Measurements from ENCODE around the gene XPC.

The XPC gene

DNA sequence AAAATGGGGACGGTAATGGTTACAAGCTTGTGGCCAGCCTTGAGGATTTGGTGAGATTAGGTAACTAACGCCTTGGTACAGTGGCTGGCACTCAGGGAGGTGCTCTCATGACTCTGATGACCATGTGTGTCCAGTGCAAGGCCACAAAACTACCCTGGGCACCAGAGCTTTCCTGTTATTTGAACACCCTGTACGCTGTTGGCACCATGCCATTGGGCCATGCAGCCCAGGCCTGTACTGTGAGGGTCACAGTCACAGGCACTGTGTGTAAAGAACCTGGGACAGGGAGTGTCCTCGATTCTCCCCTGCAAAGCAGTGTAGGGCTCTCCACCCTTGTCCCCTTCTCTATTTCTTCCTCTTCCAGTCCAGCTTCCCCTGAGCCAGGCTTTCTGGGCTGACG, 47.3 kb downstream of the XPC start:
- Histone ChIP-seq H3K9me3 (ENCODE audit: insufficient read depth, low read length) (no peaks in the 10 kb centered on the region), H3K9me2 (replicated peaks; ENCODE audit: insufficient read depth, low read length) (no peaks in the 10 kb centered on the region), H3K9ac (ENCODE audit: low read length) (no peak overlapping the region), H3K4me2 (ENCODE audit: low read depth, low read length, poor library complexity, severe bottlenecking) (no peak overlapping the region), H4K20me1 (ENCODE audit: low read depth, low read length) (no peaks in the 10 kb centered on the region), H2AFZ (ENCODE audit: low read depth, low read length, severe bottlenecking) (no peak overlapping the region), H3K27ac (ENCODE audit: low read depth, low read length) (no peak overlapping the region), H3K27me3 (ENCODE audit: low read length) (no peaks in the 10 kb centered on the region), H3K79me2 (ENCODE audit: insufficient read depth, low read length) (peaks cover 14% of the 10 kb centered on the region; the same call in 1 of the 2 replicates), H3K4me3 (ENCODE audit: insufficient read depth, low read length, poor library complexity, severe bottlenecking) (no peak overlapping the region), H3F3A (ENCODE audit: insufficient read depth) (no peaks in the 10 kb centered on the region), H3K36me3 (ENCODE audit: low read length) (no peaks in the 10 kb centered on the region)
- TF ChIP-seq CTCF (IDR thresholded peaks at IDR 0.05; ENCODE audit: insufficient read depth, low read length, poor library complexity, severe bottlenecking) (no peak), EZH2phosphoT487 (conservative IDR thresholded peaks at IDR 0.05; ENCODE audit: low read length) (no peak)

DNA sequence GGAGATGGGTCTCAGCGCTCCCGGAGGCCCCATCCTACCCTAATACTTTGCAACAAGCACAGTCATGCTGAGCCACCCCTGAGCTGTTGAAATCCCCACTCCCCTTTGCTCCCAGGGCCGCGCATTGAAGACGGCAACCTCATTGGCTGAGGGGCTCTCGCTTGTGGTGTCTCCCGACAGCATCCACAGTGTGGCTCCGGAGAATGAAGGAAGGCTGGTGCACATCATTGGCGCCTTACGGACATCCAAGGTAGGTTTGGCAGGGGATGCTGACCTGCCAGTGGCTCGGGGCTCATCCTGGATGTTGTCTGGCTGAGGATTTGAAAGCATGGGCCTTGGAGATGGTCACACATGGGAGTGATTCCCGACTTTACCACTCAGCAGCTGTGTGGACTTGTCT, 47.7 kb downstream of the XPC start:
- Histone ChIP-seq H2AFZ (ENCODE audit: low read depth, low read length, severe bottlenecking) (no peak overlapping the region), H3K4me3 (ENCODE audit: insufficient read depth, low read length, poor library complexity, severe bottlenecking) (no peak overlapping the region), H3K27ac (ENCODE audit: low read depth, low read length) (no peak overlapping the region), H3K36me3 (ENCODE audit: low read length) (no peaks in the 10 kb centered on the region), H3F3A (ENCODE audit: insufficient read depth) (no peaks in the 10 kb centered on the region), H3K79me2 (ENCODE audit: insufficient read depth, low read length) (peaks cover 18% of the 10 kb centered on the region; the same call in 1 of the 2 replicates), H3K27me3 (ENCODE audit: low read length) (no peaks in the 10 kb centered on the region), H3K9ac (ENCODE audit: low read length) (no peak overlapping the region), H3K4me2 (ENCODE audit: low read depth, low read length, poor library complexity, severe bottlenecking) (no peak overlapping the region), H4K20me1 (ENCODE audit: low read depth, low read length) (no peaks in the 10 kb centered on the region), H3K9me2 (replicated peaks; ENCODE audit: insufficient read depth, low read length) (no peaks in the 10 kb centered on the region), H3K9me3 (ENCODE audit: insufficient read depth, low read length) (no peaks in the 10 kb centered on the region)
- no peak for TF ChIP-seq EZH2phosphoT487 (conservative IDR thresholded peaks at IDR 0.05; ENCODE audit: low read length)
- no peak for TF ChIP-seq CTCF (IDR thresholded peaks at IDR 0.05; ENCODE audit: insufficient read depth, low read length, poor library complexity, severe bottlenecking)

DNA sequence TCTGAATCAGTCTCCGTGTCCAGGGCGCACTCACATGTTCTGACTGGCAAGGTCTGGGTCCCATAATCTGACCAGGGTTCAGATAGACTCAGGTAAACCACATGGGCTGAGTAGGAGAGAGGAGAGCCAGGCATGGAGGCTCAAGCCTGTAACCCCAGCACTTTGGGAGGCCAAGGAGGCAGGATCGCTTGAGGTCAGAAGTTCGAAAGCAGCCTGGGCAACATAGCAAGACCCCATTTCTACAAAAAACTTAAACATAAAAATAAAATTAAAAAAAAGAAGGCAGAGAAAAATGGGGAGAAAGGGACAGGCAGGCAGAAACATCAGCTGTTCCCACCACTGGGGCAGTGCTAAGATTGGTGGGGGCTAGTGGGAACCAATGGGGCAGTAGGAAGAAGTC, 48.2 kb downstream of the XPC start:
- no peaks in the 10 kb centered on the region for H3K36me3 ChIP-seq (ENCODE audit: low read length)
- no peak overlapping the region for H3K27ac ChIP-seq (ENCODE audit: low read depth, low read length)
- H3K79me2 ChIP-seq (ENCODE audit: insufficient read depth, low read length), result peaks cover 23% of the 10 kb centered on the region
- no peak overlapping the region for H3K4me3 ChIP-seq (ENCODE audit: insufficient read depth, low read length, poor library complexity, severe bottlenecking)
- H3K4me2 ChIP-seq (ENCODE audit: low read depth, low read length, poor library complexity, severe bottlenecking), result no peak overlapping the region
- H2AFZ ChIP-seq (ENCODE audit: low read depth, low read length, severe bottlenecking), result no peak overlapping the region
- H3K27me3 ChIP-seq (ENCODE audit: low read length), result no peaks in the 10 kb centered on the region
- H3F3A ChIP-seq (ENCODE audit: insufficient read depth), result no peaks in the 10 kb centered on the region
- no peak overlapping the region for H3K9ac ChIP-seq (ENCODE audit: low read length)
- no peaks in the 10 kb centered on the region for H4K20me1 ChIP-seq (ENCODE audit: low read depth, low read length)
- H3K9me3 ChIP-seq (ENCODE audit: insufficient read depth, low read length), result no peaks in the 10 kb centered on the region
- no peaks in the 10 kb centered on the region for H3K9me2 ChIP-seq (replicated peaks; ENCODE audit: insufficient read depth, low read length)
- no peak for TF ChIP-seq CTCF (IDR thresholded peaks at IDR 0.05; ENCODE audit: insufficient read depth, low read length, poor library complexity, severe bottlenecking)
- no peak for TF ChIP-seq EZH2phosphoT487 (conservative IDR thresholded peaks at IDR 0.05; ENCODE audit: low read length)

All from SU-DHL-6 (cell line).